Neural cell (in vitro differentiated cells): ENCODE data around the gene FGG. TPM values are rescaled to one million over a fixed set of nuclear protein-coding genes. Genes with fewer than 3 reads are reported as not detected.

Source experiments
- H2AFZ ChIP-seq: fragments of 200-600, 300-800 bp; sonication (generic), shearing (Covaris generic); 2 replicates; pipeline ENCODE4 v1.6.0; 2014; ENCODE audit warnings: low read depth, mild to moderate bottlenecking, antibody characterized with exemption, low read length, moderate library complexity
- H3F3A ChIP-seq: fragments of 200-600 bp; shearing (Covaris generic); 2 replicates; pipeline ENCODE4 v1.6.1; 2016; ENCODE audit warnings: mild to moderate bottlenecking, moderate library complexity, mixed read lengths, antibody characterized with exemption, low read length; ENCODE audit not compliant: insufficient read depth, poor library complexity, severe bottlenecking
- H3K27ac ChIP-seq: fragments of 200-600, 300-800 bp; sonication (generic), shearing (Covaris generic); 2 replicates; pipeline ENCODE4 v1.5.1; 2014; ENCODE audit warnings: mild to moderate bottlenecking, low read length, moderate library complexity
- H3K27me3 ChIP-seq: fragments of 300-800, 200-600 bp; sonication (generic), shearing (Covaris generic); 2 replicates; pipeline ENCODE4 v1.6.0; 2014; ENCODE audit warnings: mild to moderate bottlenecking, low read depth, low read length, moderate library complexity; ENCODE audit not compliant: insufficient read depth
- H3K36me3 ChIP-seq: fragments of 300-800, 200-600 bp; sonication (generic), shearing (Covaris generic); 2 replicates; pipeline ENCODE4 v1.5.1; 2014; ENCODE audit warnings: mild to moderate bottlenecking, antibody characterized with exemption, low read length, moderate library complexity; ENCODE audit not compliant: insufficient read depth
- H3K4me2 ChIP-seq: fragments of 300-800, 200-600 bp; sonication (generic), shearing (Covaris generic); 2 replicates; pipeline ENCODE4 v1.6.0; 2014; ENCODE audit warnings: mild to moderate bottlenecking, low read length
- H3K4me3 ChIP-seq: fragments of 300-800, 200-600 bp; sonication (generic), shearing (Covaris generic); 2 replicates; pipeline ENCODE4 v1.5.1; 2014; ENCODE audit warnings: mild to moderate bottlenecking, low read length, moderate library complexity
- H3K79me2 ChIP-seq: fragments of 200-600 bp; shearing (Covaris generic); replicated peaks from 2 replicates; pipeline ENCODE4 v1.6.0; 2014; ENCODE audit warnings: mild to moderate bottlenecking, low read length, moderate library complexity; ENCODE audit not compliant: insufficient read depth
- H3K9ac ChIP-seq: fragments of 300-800, 200-600 bp; sonication (generic), shearing (Covaris generic); 2 replicates; pipeline ENCODE4 v1.6.1; 2016; ENCODE audit warnings: mild to moderate bottlenecking, low read length, mixed read lengths
- H3K9me2 ChIP-seq: fragments of 200-600 bp; shearing (Covaris generic); 2 replicates; pipeline ENCODE4 v1.6.1; 2016; ENCODE audit warnings: mild to moderate bottlenecking, low read length, mixed read lengths; ENCODE audit not compliant: insufficient read depth
- H3K9me3 ChIP-seq: fragments of 200-600, 300-800 bp; sonication (generic), shearing (Covaris generic); 2 replicates; pipeline ENCODE4 v1.6.1; 2016; ENCODE audit warnings: mild to moderate bottlenecking, mixed run types, low read length, moderate library complexity, mixed read lengths
- H4K20me1 ChIP-seq: fragments of 200-600 bp; shearing (Covaris generic); 2 replicates; pipeline ENCODE4 v1.6.1; 2016; ENCODE audit warnings: mild to moderate bottlenecking, mixed run types; ENCODE audit not compliant: insufficient read depth
- CTCF ChIP-seq: fragments of 450-650 bp; IDR thresholded peaks from 2 replicates; pipeline ENCODE4 v1.5.1; 2014; ENCODE audit warnings: antibody characterized with exemption, mild to moderate bottlenecking, moderate library complexity; ENCODE audit not compliant: poor library complexity, severe bottlenecking
- EP300 ChIP-seq: fragments of 450-650 bp; conservative IDR thresholded peaks from 2 replicates; pipeline ENCODE4 v1.6.1; 2014; ENCODE audit warnings: antibody characterized with exemption, mild to moderate bottlenecking, moderate library complexity; ENCODE audit not compliant: poor library complexity, severe bottlenecking
- EZH2 ChIP-seq: fragments of 200-600, 300-800 bp; shearing (Covaris generic), sonication (generic); IDR thresholded peaks from 2 replicates; pipeline ENCODE4 v1.6.1; 2014; ENCODE audit warnings: antibody characterized with exemption, low read length, borderline replicate concordance, mild to moderate bottlenecking; ENCODE audit not compliant: insufficient read depth, poor library complexity, severe bottlenecking
- MXI1 ChIP-seq: fragments of 450-650 bp; conservative IDR thresholded peaks from 2 replicates; pipeline ENCODE4 v1.6.1; 2014; ENCODE audit warnings: antibody characterized with exemption, mild to moderate bottlenecking; ENCODE audit not compliant: poor library complexity, severe bottlenecking
- POLR2AphosphoS5 ChIP-seq: IDR thresholded peaks from 2 replicates; pipeline ENCODE4 v1.6.1; 2012
- RAD21 ChIP-seq: fragments of 450-650 bp; conservative IDR thresholded peaks from 2 replicates; pipeline ENCODE4 v1.6.1; 2014; ENCODE audit warnings: antibody characterized with exemption, mild to moderate bottlenecking, moderate library complexity
- REST ChIP-seq: IDR thresholded peaks from 2 replicates; pipeline ENCODE4 v1.6.1; 2012; ENCODE audit warnings: borderline replicate concordance
- SMC3 ChIP-seq: fragments of 450-650 bp; conservative IDR thresholded peaks from 2 replicates; pipeline ENCODE4 v1.6.1; 2014; ENCODE audit warnings: antibody characterized with exemption, mild to moderate bottlenecking, moderate library complexity; ENCODE audit not compliant: poor library complexity
- TAF1 ChIP-seq: IDR thresholded peaks from 2 replicates; pipeline ENCODE4 v1.6.1; 2012; ENCODE audit warnings: low read depth
- polyA plus RNA-seq: library from polyadenylated mRNA; depleted of rRNA; stranded (reverse); fragments of >200 nt; gene quantifications from 2 replicates; pipeline ENCODE4 v1.2.3, GENCODE V29; 2014

Gene FGG
- polyA plus RNA-seq, 1 donor from 2014 or later = not detected

GRCh38 chr4:154565704-154566103 is 46.8 kb downstream of the FGG start:
- H3K4me2 ChIP-seq = no peak overlapping the region
- no peaks in the 10 kb centered on the region for H3K9me2 ChIP-seq
- H3K9me3 ChIP-seq = no peaks in the 10 kb centered on the region
- H3K36me3 ChIP-seq = no peaks in the 10 kb centered on the region
- H2AFZ ChIP-seq = no peak overlapping the region
- H3K27ac ChIP-seq = no peak overlapping the region
- H4K20me1 ChIP-seq = no peaks in the 10 kb centered on the region
- no peaks in the 10 kb centered on the region for H3K79me2 ChIP-seq
- H3K9ac ChIP-seq = no peak overlapping the region
- no peak for TF ChIP-seq EP300
- TF ChIP-seq CTCF = no peak
- TF ChIP-seq MXI1 = no peak
- TF ChIP-seq EZH2 = no peak
- no peak for TF ChIP-seq SMC3
- TF ChIP-seq POLR2AphosphoS5 = no peak
- TF ChIP-seq RAD21 = no peak
- no peak for TF ChIP-seq REST
- TF ChIP-seq TAF1 = no peak
- H3K27me3 ChIP-seq = no peaks in the 10 kb centered on the region
- no peak overlapping the region for H3K4me3 ChIP-seq
- H3F3A ChIP-seq = no peaks in the 10 kb centered on the region

- H3K36me3 ChIP-seq = no peaks in the 10 kb centered on the region
- H3F3A ChIP-seq = no peaks in the 10 kb centered on the region
- no peak overlapping the region for H3K9ac ChIP-seq
- H3K27ac ChIP-seq = no peak overlapping the region
- no peak overlapping the region for H2AFZ ChIP-seq
- TF ChIP-seq TAF1 = no peak
- TF ChIP-seq REST = no peak
- TF ChIP-seq CTCF = no peak
- no peak for TF ChIP-seq EZH2
- no peak for TF ChIP-seq MXI1
- TF ChIP-seq SMC3 = no peak
- no peak for TF ChIP-seq EP300
- no peak for TF ChIP-seq RAD21
- TF ChIP-seq POLR2AphosphoS5 = no peak
- H3K9me3 ChIP-seq = no peaks in the 10 kb centered on the region
- H3K27me3 ChIP-seq = no peaks in the 10 kb centered on the region
- H3K4me3 ChIP-seq = no peak overlapping the region
- no peaks in the 10 kb centered on the region for H4K20me1 ChIP-seq
- H3K9me2 ChIP-seq = no peaks in the 10 kb centered on the region
- no peaks in the 10 kb centered on the region for H3K79me2 ChIP-seq
- H3K4me2 ChIP-seq = no peak overlapping the region
Observed at GRCh38 chr4:154564311-154564710, 48.1 kb downstream of the FGG start.
